DOHH2 (cell line): ENCODE measurements around the gene NCBP2.

Source experiments
- H3F3A ChIP-seq: fragments of 200-600 bp; sonication (generic), shearing (Covaris generic); 2 replicates; pipeline ENCODE4 v1.6.0; 2016; ENCODE audit warnings: antibody characterized with exemption, mild to moderate bottlenecking; ENCODE audit not compliant: control insufficient read depth, insufficient read depth
- H3K27ac ChIP-seq: fragments of 200-600 bp; sonication (generic); 2 replicates; pipeline ENCODE4 v1.5.1; 2014; ENCODE audit warnings: low read depth, mild to moderate bottlenecking, low read length, moderate library complexity
- H3K27me3 ChIP-seq: fragments of 200-600 bp; sonication (generic); 2 replicates; pipeline ENCODE4 v1.6.1; 2014; ENCODE audit warnings: mild to moderate bottlenecking, low read length, mixed read lengths; ENCODE audit not compliant: control insufficient read depth
- H3K36me3 ChIP-seq: fragments of 200-600 bp; sonication (generic); 2 replicates; pipeline ENCODE4 v1.6.1; 2014; ENCODE audit warnings: mild to moderate bottlenecking, low read length, moderate library complexity, mixed read lengths; ENCODE audit not compliant: control insufficient read depth
- H3K4me1 ChIP-seq: fragments of 200-600 bp; sonication (generic); 2 replicates; pipeline ENCODE4 v1.6.1; 2014; ENCODE audit warnings: mild to moderate bottlenecking, low read length, mixed read lengths; ENCODE audit not compliant: control insufficient read depth
- H3K4me2 ChIP-seq: fragments of 200-600 bp; sonication (generic); 2 replicates; pipeline ENCODE4 v1.6.0; 2014; ENCODE audit warnings: mild to moderate bottlenecking, low read length, moderate library complexity
- H3K4me3 ChIP-seq: fragments of 200-600 bp; sonication (generic); 2 replicates; pipeline ENCODE4 v1.5.1; 2014; ENCODE audit warnings: mild to moderate bottlenecking, low read length, mixed read lengths
- H3K79me2 ChIP-seq: fragments of 200-600 bp; sonication (generic); 2 replicates; pipeline ENCODE4 v1.6.1; 2014; ENCODE audit warnings: mild to moderate bottlenecking, low read length, mixed read lengths; ENCODE audit not compliant: control insufficient read depth
- H3K9me2 ChIP-seq: fragments of 200-600 bp; sonication (generic); replicated peaks from 2 replicates; pipeline ENCODE4 v1.6.1; 2014; ENCODE audit warnings: mild to moderate bottlenecking, low read length, mixed read lengths; ENCODE audit not compliant: control insufficient read depth
- H3K9me3 ChIP-seq: fragments of 200-600 bp; sonication (generic); 2 replicates; pipeline ENCODE4 v1.6.1; 2014; ENCODE audit warnings: antibody characterized with exemption, low read length, mixed read lengths; ENCODE audit not compliant: control insufficient read depth, insufficient read depth
- H4K20me1 ChIP-seq: fragments of 200-600 bp; sonication (generic); 2 replicates; pipeline ENCODE4 v1.6.0; 2014; ENCODE audit warnings: low read depth, mild to moderate bottlenecking, antibody characterized with exemption, low read length, moderate library complexity; ENCODE audit not compliant: control insufficient read depth, insufficient read depth
- CTCF ChIP-seq: fragments of 200-600 bp; sonication (generic); IDR thresholded peaks from one replicate; pipeline ENCODE4 v1.5.1; 2014; ENCODE audit warnings: antibody characterized with exemption, mild to moderate bottlenecking, low read depth, low read length; ENCODE audit not compliant: poor library complexity, severe bottlenecking
- EZH2phosphoT487 ChIP-seq: fragments of 200-600 bp; sonication (generic); IDR thresholded peaks from 2 replicates; pipeline ENCODE4 v1.6.1; 2017; ENCODE audit warnings: borderline replicate concordance, mild to moderate bottlenecking, antibody characterized with exemption, low read length, moderate library complexity, mixed read lengths

NCBP2 gene

DNA sequence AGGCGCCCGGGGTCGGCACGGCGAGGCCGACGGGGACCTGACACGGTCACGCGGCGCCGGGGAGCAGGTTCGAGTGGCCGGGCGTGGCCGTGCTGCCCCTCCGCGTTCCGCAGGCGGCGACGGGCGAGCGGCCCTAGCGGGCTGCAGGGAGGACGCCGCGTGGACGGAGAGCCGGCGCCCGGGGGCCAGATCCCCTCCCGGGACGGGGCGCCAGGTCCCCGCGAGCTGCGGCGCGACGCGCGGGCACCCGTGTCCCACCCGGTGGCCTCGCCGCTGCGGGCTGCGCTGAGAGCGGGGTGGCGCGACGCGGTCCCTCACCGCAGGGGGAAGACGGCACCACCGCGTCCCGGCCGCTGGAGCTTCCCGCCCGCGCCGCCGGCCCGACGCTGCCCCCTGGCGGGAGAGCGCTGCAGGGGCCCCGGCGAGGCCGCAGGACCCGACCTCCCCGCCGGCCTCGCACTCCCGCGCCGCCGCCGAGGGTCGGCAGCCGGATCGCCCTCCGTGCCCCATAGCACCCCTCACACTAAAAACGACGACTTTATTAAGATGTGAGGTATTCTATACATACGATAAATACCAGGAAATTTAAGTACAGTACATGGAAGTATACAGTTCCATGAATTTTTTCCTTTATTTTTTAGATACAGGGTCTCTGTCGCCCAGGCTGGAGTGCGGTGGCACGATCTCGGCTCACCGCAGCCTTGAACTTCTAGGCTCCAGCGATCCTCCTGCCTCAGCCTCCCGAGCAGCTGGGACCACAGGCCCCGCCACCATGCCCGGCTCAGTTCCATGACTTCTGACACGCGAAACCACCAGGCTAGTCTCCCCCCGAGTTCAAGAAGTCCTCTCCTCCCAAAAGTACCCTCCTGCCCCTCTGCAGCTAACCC, 27.6 kb upstream of the NCBP2 start:
- peak overlapping the region; percentile 99 for H3K4me2 ChIP-seq
- H3K36me3 ChIP-seq, result no peaks in the 10 kb centered on the region
- no peaks in the 10 kb centered on the region for H3K9me2 ChIP-seq
- H3K27me3 ChIP-seq, result peaks cover 23% of the 10 kb centered on the region
- H4K20me1 ChIP-seq, result no peaks in the 10 kb centered on the region
- H3K4me1 ChIP-seq, result peaks cover 9% of the 10 kb centered on the region
- 0 out of 2 replicates have a peak, but pooled peaks have one; percentile 28 for TF ChIP-seq EZH2phosphoT487
- TF ChIP-seq CTCF, result peak; percentile 58
- no peaks in the 10 kb centered on the region for H3K79me2 ChIP-seq
- peak overlapping the region; percentile 97 for H3K4me3 ChIP-seq
- no peaks in the 10 kb centered on the region for H3K9me3 ChIP-seq
- no peaks in the 10 kb centered on the region for H3F3A ChIP-seq
- H3K27ac ChIP-seq, result no peak overlapping the region

DNA sequence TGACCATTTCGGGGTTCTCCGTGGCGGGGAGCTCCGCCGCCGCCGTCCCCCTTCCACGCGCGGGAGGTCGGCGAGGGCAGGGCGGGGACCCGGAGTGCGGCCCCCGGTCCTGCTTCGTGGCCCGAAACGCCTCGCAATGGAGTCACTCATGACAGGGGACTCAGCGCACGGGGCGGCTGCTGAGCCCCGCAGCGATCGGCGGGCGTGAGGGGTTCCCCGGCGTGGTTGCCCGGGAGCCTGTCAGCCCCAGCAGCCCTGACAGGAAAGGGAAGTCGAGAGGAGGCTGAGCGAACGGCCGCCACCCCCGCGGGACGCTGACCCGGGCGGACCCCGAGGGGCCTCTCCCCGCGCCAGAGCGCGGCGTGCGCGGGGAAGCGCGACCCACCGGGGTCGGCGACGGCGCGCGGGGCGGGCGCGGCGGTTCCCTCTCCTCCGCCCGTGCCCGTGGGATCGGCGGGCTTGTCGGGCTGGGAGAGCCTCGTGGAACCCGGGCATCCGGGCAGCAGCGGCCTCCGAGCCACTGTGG, 26.9 kb upstream of the NCBP2 start:
- no peaks in the 10 kb centered on the region for H4K20me1 ChIP-seq
- H3K27ac ChIP-seq, result no peak overlapping the region
- no peaks in the 10 kb centered on the region for H3K9me3 ChIP-seq
- peak overlapping the region; percentile 97 for H3K4me3 ChIP-seq
- no peaks in the 10 kb centered on the region for H3K36me3 ChIP-seq
- TF ChIP-seq CTCF (no peak), EZH2phosphoT487 (0 out of 2 replicates have a peak, but pooled peaks have one; percentile 32)
- peaks cover 9% of the 10 kb centered on the region for H3K4me1 ChIP-seq
- H3K9me2 ChIP-seq, result no peaks in the 10 kb centered on the region
- H3K79me2 ChIP-seq, result no peaks in the 10 kb centered on the region
- H3K4me2 ChIP-seq, result peak overlapping the region; percentile 99
- H3K27me3 ChIP-seq, result peaks cover 23% of the 10 kb centered on the region
- H3F3A ChIP-seq, result no peaks in the 10 kb centered on the region

GRCh38 chr3:196968233-196969133, 26.2 kb upstream of the NCBP2 start, which contains the start of gene PIGZ:
PIGZ (minus strand) TSS chr3:196968833; CDS start chr3:196952031, 16,802 bp downstream.
- Histone ChIP-seq H3K36me3 (no peaks in the 10 kb centered on the region), H3K27me3 (peaks cover 23% of the 10 kb centered on the region), H3K79me2 (no peaks in the 10 kb centered on the region), H3K4me2 (peak within 1 kb of the TSS; percentile 99), H3F3A (no peaks in the 10 kb centered on the region), H3K27ac (no peak within 1 kb of the TSS), H3K9me3 (no peaks in the 10 kb centered on the region), H3K9me2 (no peaks in the 10 kb centered on the region), H3K4me1 (peaks cover 9% of the 10 kb centered on the region), H3K4me3 (peak within 1 kb of the TSS; percentile 97), H4K20me1 (no peaks in the 10 kb centered on the region)
- TF ChIP-seq CTCF, result no peak
- no peak for TF ChIP-seq EZH2phosphoT487
